HG03575 (cell line): ENCODE measurements around the gene CCDC159.
"Not testable (repeated sequence)": the region's sequence is repeated elsewhere in the genome, so short reads cannot be mapped to it uniquely, and the experiment has no call there.

Experiments
- ATAC-seq: cut with Tn5 transposase; IDR thresholded peaks from one replicate; pipeline ENCODE4 v1.9.1; 2021; ENCODE audit not compliant: unreplicated experiment, insufficient number of reproducible peaks, low FRiP score; ENCODE audit errors: extremely low read depth

The CCDC159 gene

GRCh38 chr19:11335449-11336146 lies 10.7 kb upstream of the CCDC159 start:
- ATAC-seq, result no peak

GRCh38 chr19:11337080-11337479 lies 9.2 kb upstream of the CCDC159 start:
- no peak for ATAC-seq

GRCh38 chr19:11338121-11338520 lies 8.2 kb upstream of the CCDC159 start:
- no peak for ATAC-seq

DNA sequence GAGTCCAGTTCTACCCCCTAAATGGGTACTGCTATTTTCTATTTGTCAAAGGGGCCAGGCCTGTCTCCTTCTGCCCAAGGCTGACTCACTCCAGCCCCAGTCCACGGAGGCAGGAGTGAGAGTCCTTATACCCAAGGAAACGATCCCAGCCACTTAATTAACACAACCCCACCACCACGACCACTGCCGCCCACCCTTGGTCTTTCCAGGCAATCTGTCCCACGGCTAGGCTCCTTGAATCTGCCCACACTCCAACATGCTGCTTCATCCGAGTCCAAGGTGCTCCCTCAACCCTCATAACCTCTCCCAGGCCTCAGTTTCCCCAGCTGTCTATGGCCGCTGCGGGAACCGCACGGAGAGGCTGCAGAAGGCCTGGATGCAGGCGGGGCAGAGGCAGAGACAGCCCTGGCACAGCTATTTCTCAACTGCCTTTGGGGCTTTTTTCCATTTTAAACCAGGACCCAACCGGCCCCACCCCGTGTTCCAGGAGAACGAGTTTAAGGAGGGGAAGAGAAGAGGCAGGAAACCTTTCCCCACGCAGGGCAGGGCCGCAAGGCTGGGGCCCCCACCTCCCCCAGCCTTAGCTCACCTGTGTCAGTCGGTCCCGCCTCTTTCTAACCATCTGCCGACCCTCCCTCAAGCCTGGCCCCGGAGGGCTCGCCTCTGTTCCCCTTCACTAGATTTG lies 7.6 kb upstream of the CCDC159 start:
- no peak for ATAC-seq

GRCh38 chr19:11339254-11340098 lies 6.8 kb upstream of the CCDC159 start, which contains the start of gene RAB3D:
RAB3D (minus strand) TSS chr19:11339657; CDS start chr19:11337399, 2,258 bp downstream.
- no peak for ATAC-seq

- not testable (repeated sequence) for ATAC-seq
Observed at GRCh38 chr19:11340099-11340467, 6.2 kb upstream of the CCDC159 start.

- ATAC-seq, result no peak
Observed at GRCh38 chr19:11342429-11342828, 3.9 kb upstream of the CCDC159 start.

- no peak for ATAC-seq
Observed at GRCh38 chr19:11345122-11345803, 1.1 kb upstream of the CCDC159 start.

- ATAC-seq, result no peak
Observed at GRCh38 chr19:11347546-11348039, 1.3 kb downstream of the CCDC159 start.

- no peak for ATAC-seq
Observed at GRCh38 chr19:11349171-11349570, 2.9 kb downstream of the CCDC159 start.

GRCh38 chr19:11354102-11354501 lies 7.8 kb downstream of the CCDC159 start:
- ATAC-seq, result not testable (repeated sequence)

DNA sequence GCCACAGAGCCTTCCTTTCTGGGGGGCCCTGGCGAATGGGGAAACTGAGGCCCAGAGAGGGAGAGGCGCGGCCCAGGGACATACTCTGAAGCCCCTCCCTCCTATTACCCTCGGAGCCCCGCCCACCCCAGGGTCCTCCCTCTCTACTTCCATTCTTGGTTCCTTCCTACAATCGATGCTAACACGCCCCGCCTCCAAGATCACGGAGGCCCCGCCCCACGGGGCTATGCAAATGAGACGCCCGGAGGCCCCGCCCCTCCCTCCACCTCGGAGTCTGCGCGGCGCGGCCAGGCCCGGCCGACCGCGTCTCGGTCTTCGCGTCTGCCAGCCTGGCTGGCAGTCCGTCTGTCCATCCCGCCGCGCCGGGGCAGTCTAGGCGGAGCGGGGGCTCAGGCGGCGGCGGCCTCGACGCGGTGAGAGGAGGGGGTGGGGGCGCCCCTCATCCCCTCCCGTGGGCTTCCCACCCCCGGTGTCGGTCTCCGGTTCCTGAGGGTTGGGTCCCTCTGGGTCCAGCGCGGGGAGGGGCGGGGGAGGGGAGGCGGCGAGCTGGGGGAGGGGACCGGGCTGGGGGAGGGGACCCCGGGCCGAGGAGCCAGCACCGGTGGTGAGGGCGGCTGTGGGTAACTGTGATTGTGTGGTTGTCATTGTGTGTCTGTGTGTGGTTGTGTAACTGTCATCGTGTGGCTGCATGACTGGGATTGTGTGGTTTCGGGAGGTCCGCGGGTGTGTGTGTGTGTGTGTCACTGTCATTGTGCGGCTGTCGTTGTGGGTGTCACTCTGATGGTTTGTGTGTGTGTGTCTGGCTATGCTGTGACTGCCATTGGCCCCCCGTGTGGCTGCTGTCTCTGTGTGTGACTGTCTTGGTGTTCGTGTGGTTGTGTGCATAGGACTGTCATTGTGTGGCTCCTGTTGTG lies 9.1 kb downstream of the CCDC159 start, which contains the start of gene PLPPR2:
TSS of gene PLPPR2 (plus strand) at position 273 of the 914 bp plus-strand sequence. CDS start 2,242 bp downstream, outside the sequence.
- ATAC-seq, result no peak

DNA sequence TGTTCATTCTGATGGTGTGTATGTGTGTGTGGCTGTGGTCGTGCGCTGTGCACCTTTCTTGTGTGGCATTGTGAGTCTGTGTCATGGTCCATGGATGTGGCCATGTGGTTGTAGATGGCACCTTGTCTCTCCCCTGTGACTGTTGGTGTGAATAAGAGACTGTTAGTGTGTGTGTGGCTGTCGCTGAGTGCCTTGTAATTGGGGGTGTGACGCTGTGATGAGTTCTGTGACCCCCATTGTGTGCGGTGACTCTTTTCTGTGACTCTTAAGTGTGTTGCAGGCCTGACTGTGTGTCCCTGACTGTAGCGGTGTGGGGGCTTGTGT lies 9.7 kb downstream of the CCDC159 start:
- no peak for ATAC-seq

- ATAC-seq, result no peak
Observed at GRCh38 chr19:11356676-11357550, 10.6 kb downstream of the CCDC159 start.

DNA sequence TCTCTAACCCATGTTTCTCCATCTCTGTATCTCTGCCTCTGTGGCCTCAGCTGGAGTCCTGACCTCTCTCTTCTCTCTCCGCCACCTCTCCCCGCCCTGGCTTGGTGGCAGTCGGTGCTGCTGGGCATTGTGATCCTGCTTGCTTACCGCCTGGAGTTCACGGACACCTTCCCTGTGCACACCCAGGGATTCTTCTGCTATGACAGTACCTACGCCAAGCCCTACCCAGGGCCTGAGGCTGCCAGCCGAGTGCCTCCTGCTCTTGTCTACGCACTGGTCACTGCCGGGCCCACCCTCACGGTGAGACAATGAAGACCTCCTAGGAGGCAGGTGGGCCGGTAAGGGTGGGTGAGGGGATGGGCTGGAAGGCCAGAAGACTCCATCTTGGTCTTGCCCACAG lies 13.1 kb downstream of the CCDC159 start:
- no peak for ATAC-seq

GRCh38 chr19:11361037-11361770 lies 14.9 kb downstream of the CCDC159 start:
- no peak for ATAC-seq
